ENCODE results near the gene PEX11B.
A peak's percentile ranks its signal among the peaks of the same experiment; 100 is the strongest.
"Not testable (repeated sequence)": the region's sequence is repeated elsewhere in the genome, so short reads cannot be mapped to it uniquely, and the experiment has no call there.

The PEX11B gene

GRCh38 chr1:145951526-145951925 is 33.0 kb upstream of the PEX11B start:
- DNase-seq = no peak

- no peak for DNase-seq
Observed at GRCh38 chr1:145949219-145949618, 30.7 kb upstream of the PEX11B start.

- no peak for DNase-seq
Observed at GRCh38 chr1:145947551-145947950, 29.0 kb upstream of the PEX11B start.

DNA sequence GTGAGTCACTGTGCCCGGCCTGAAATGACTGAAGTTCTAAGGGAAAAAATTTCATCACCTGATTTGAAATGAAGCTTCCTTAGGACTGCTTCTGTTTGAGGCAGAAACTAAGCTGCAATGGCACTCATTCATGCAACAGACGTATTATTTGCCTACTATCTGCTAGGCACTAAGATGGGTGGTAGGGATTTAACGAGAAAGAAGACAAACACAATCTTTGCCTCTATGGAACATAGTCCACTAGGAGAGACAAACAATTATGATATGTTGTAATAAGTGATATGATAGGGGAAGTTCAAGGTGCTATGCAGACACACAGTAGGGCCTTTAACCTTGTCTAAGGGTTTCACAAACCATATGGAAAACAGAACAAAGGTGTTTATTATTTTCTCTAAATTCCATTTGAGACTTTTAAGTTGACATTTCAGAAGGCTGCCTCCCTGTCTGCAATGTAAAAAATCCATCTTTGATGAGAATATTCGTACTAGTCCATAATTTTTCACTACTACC is 28.0 kb upstream of the PEX11B start:
- DNase-seq = no peak

DNA sequence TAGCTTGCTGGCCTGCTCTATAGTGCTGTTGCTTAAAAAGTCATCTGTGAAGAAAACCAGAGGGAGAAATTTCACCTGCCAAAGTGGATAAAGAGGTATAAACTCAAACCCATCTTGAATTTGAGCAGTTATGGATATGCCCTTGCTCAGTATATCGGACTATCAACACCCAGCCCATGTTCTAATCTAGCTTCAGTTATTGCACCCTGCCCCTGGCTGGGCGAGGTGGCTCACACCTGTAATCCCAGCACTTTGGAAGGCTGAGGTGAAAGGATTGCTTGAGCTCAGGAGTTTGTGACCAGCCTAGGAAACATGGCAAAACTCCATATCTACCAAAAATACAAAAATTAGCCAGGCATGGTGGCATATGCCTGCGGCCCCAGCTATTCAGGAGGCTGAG is 26.0 kb upstream of the PEX11B start:
- no peak for DNase-seq

- DNase-seq = no peak
Observed at GRCh38 chr1:145942871-145943270, 24.4 kb upstream of the PEX11B start.

DNA sequence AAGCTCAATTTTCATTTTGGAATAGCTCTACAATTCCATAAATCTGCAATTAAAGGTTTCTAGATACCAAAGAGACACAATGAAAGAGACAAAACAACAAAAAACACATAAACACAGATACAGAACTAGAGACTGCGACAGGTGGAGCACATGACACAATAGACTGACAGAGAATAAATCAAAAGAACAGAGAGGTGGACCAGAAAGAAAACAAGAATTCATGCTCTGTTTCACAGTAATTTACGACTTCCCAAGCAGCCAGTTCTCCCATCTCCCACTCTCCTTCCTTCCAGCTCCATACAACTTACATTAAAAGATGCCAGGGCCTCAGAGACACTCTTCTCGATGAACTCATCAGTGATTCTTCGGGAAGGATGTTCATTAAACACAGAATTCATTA is 23.9 kb upstream of the PEX11B start:
- no peak for DNase-seq

GRCh38 chr1:145937436-145937835 is 18.9 kb upstream of the PEX11B start:
- DNase-seq = no peak

DNA sequence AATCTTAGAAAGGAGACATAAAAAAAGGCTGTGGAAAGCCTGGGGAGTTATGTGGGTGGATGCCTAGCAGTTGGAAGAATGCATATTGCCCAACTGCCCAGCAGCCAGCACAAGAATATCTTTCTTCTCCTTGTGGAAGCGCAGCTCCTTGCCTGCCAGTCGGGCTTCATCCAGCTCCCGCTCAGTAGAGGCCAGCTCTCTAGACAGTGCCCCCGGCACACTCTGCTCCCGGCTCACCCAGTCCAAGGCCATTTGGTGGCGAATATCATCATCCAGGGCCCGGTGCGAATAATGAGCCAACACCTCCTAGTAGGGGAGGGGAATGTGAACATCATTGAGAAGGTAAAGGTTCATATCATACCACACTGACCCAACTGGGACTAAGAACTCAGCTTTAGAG is 17.7 kb upstream of the PEX11B start:
- no peak for DNase-seq

GRCh38 chr1:145935708-145936107 is 17.2 kb upstream of the PEX11B start:
- DNase-seq = no peak

DNA sequence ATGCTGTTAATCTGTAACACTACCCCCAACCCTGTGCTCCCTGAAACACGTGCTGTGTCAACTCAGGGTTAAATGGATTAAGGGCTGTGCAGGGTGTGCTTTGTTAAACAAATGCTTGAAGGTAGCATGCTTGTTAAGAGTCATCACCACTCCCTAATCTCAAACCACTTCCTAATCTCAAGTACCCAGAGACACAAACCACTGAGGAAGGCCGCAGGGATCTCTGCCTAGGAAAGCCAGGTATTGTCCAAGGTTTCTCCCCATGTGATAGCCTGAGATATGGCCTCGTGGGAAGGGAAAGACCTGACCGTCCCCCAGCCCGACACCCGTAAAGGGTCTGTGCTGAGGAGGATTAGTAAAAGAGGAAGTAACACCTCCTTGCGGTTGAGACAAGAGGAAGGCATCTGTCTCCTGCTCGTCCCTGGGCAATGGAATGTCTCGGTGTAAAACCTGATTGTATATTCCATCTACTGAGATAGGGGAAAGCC is 14.0 kb upstream of the PEX11B start:
- DNase-seq = peak; percentile 65

DNA sequence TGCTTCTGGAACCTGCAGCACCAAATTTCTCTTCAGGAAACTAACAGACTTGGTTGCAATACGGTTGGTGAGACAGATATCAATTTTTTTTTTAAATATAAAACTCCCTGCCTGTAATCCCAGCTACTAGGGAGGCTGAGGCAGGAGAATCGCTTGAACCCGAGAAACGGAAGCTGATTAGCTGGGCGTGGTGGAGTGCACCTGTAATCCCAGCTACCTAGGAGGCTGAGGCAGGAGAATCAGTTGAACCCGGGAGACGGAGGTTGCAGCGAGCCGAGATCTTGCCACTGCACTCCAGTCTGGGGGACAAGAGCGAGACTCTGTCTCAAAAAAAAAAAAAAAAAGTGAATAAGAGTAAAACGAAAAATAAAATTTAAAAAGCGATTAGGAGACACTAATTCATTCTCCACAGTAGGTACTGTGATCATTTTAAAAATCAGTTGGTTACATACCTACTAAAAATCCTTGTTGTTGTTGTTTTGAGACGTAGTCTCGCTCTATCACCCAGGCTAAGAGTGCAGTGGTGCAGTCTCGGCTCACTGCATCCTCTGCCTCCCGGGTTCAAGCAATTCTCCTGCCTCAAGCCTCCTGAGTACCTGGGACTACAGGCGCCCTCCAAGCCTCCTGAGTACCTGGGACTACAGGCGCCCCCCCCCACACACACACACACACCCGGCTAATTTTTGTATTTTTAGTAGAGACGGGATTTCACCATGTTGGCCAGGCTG is 9.6 kb upstream of the PEX11B start:
- no peak for DNase-seq

DNA sequence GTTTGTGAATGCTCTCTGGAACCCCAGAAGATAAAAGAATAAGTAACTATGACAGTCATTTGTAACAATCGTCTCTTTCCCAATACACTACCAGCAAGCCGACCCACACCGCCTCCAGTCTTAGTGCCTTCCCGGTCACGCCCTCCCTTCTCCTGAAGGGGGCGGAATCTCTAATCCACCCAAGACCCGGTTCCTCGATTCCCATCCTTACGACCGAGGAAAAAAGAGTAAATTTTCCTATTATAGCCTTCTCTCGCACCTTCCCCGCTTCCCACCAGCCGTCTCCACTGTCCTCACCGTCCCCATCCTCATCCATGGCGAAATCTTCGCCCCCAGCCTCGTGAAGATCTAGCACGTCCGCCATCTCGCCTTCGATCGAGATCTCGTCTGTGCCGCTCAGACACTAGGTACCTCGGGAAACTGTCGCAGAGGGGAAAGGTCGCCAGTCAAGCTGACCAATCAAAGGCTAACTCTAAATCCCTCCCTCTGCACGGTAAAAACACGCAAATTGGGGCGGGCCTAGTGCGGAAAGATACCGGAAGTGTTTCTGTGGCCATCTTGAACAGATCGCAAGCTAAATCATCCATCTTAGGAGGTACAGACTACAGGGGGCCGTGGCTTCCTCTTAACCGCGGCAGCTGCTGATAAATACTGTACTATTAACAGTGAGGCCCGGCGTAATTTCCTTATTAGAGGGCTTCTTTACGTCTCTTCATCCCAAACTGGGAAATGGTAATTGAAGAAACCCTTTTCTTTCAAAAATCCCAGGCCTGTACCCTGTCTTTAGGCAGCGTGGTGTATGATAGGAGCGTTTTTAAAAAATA is 8.8 kb upstream of the PEX11B start, which contains the start of gene RBM8A:
RBM8A (minus strand) TSS at position 422 of the 824 bp plus-strand sequence; CDS start at position 364, 58 bp downstream.
- DNase-seq = peak; percentile 98

GRCh38 chr1:145926686-145927062 is 8.2 kb upstream of the PEX11B start:
- peak; percentile 8 for DNase-seq

GRCh38 chr1:145922266-145922665 is 3.7 kb upstream of the PEX11B start:
- no peak for DNase-seq

GRCh38 chr1:145920297-145920696 is 1.8 kb upstream of the PEX11B start:
- DNase-seq = not testable (repeated sequence)

DNA sequence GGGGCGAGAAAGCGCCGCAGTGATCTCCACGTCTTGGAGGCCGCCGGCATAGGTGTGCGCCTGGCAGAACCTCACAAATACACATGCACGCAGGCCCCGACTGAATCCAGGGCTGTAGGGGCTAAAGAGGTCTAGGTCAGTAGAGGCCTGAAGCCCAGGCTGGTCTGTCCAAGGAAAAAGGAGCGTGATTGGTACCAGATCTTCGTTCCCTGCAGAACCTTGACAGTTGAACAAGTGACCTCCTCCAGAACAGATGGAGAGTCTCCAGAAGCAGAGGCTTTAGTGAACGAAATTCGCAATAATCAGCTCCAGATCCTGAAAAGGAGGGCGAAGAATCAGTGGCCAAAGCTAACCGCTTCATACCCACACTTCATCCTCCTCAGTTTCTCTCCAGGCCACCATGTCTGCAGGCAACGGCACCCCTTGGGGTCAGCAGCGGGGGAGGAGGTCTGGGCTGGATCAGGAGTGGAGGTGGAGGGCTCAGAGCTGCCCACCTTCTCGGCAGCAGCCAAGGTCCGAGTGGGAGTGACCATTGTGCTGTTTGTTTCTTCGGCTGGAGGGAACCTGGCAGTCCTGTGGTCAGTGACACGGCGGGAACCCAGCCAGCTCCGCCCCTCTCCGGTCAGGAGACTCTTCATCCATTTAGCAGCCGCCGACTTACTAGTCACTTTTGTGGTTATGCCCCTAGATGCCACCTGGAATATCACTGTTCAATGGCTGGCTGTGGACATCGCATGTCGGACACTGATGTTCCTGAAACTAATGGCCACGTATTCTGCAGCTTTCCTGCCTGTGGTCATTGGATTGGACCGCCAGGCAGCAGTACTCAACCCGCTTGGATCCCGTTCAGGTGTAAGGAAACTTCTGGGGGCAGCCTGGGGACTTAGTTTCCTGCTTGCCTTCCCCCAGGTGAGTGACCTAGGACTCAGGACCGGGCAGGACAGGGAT is 749 bp upstream of the PEX11B start:
- no peak for DNase-seq

- no peak for DNase-seq
Observed at GRCh38 chr1:145917595-145917994, 922 bp downstream of the PEX11B start.

DNA sequence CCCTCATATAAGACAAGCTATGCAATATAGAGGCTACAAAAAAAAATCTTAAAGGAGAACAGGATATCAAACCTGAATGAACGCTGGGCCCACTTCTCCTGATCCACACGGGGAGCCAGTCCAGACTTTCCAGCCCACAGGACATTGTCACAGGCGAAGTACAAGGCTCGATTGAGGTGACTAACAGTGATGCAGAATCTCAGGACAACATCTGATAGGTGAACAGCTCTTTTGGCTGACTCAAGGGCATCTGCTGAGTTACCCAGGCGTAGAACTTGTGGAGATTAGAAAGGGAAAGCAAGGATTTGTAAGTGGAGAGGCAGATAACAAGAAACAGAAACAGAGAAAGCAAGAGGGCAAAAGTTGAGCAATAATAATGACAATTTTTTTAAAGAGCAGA is 1.8 kb downstream of the PEX11B start:
- no peak for DNase-seq

- DNase-seq = no peak
Observed at GRCh38 chr1:145912128-145912641, 6.3 kb downstream of the PEX11B start.

DNA sequence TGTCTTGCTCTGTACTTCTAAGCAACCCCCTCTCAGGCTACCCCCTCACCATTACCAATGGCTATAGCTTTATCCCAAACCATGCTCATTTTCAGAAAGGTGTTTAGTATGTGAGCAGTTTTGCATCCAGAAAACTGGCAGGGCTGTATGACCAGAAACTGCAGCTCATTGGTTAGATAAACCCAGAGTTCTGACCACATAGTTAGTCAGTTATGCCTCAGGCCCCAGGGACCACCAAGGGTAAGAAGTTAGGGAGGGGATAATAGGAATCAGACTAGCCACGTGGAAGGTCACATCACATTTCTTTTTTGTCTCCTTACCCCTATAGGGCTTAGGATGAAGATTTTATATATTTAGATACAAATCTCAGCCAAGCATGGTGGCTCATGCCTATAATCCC is 9.9 kb downstream of the PEX11B start:
- DNase-seq = no peak

DNA sequence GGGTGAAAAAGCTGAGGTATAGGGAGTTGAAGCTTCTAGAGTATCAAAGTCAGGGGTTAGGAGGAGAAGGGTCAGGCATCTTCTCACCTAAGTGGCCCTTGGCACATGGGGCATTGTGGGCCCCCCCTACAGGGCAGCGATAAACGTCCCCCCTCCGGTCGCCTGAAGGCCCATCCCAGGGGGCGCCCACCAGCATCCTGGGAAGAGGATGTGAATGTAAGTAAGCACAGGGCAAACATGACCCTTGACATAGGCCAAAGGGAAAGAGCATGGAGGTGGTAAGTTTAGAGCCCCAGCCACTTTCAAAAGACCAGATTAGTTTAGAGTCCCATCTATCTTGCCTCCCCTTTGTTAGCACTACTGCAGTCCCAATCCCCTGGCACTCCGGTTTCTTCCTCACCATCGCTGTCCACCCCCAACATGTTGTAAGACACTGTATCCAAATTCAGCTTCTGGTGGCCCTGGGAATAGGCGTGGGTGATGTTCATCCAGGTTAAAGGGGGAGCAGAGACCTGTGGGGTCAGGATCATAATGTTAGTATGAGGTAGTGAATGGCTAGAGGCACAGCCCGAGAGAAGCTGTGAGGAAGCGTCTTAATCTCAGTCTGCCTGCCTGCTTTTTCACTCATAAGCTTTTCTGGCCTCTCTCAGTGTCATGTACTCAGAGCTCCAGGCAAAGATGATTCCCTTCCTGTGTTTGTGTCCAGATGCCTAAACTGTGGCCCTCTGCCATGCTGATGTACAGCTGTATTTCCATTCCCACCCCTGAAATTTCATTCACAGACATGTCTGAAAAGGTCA is 11.4 kb downstream of the PEX11B start:
- DNase-seq = no peak
